Neural cell (in vitro differentiated cells): ENCODE results near the gene SUMO3. TPM values are rescaled to one million over a fixed set of nuclear protein-coding genes. Genes with fewer than 3 reads are reported as not detected.

ENCODE experiments used
- H2AFZ ChIP-seq: fragments of 200-600, 300-800 bp; sonication (generic), shearing (Covaris generic); 2 replicates; pipeline ENCODE4 v1.6.0; 2014; ENCODE audit warnings: low read depth, mild to moderate bottlenecking, antibody characterized with exemption, low read length, moderate library complexity
- H3F3A ChIP-seq: fragments of 200-600 bp; shearing (Covaris generic); 2 replicates; pipeline ENCODE4 v1.6.1; 2016; ENCODE audit warnings: mild to moderate bottlenecking, moderate library complexity, mixed read lengths, antibody characterized with exemption, low read length; ENCODE audit not compliant: insufficient read depth, poor library complexity, severe bottlenecking
- H3K27ac ChIP-seq: fragments of 200-600, 300-800 bp; sonication (generic), shearing (Covaris generic); 2 replicates; pipeline ENCODE4 v1.5.1; 2014; ENCODE audit warnings: mild to moderate bottlenecking, low read length, moderate library complexity
- H3K27me3 ChIP-seq: fragments of 300-800, 200-600 bp; sonication (generic), shearing (Covaris generic); 2 replicates; pipeline ENCODE4 v1.6.0; 2014; ENCODE audit warnings: mild to moderate bottlenecking, low read depth, low read length, moderate library complexity; ENCODE audit not compliant: insufficient read depth
- H3K36me3 ChIP-seq: fragments of 300-800, 200-600 bp; sonication (generic), shearing (Covaris generic); 2 replicates; pipeline ENCODE4 v1.5.1; 2014; ENCODE audit warnings: mild to moderate bottlenecking, antibody characterized with exemption, low read length, moderate library complexity; ENCODE audit not compliant: insufficient read depth
- H3K4me2 ChIP-seq: fragments of 300-800, 200-600 bp; sonication (generic), shearing (Covaris generic); 2 replicates; pipeline ENCODE4 v1.6.0; 2014; ENCODE audit warnings: mild to moderate bottlenecking, low read length
- H3K4me3 ChIP-seq: fragments of 300-800, 200-600 bp; sonication (generic), shearing (Covaris generic); 2 replicates; pipeline ENCODE4 v1.5.1; 2014; ENCODE audit warnings: mild to moderate bottlenecking, low read length, moderate library complexity
- H3K79me2 ChIP-seq: fragments of 200-600 bp; shearing (Covaris generic); replicated peaks from 2 replicates; pipeline ENCODE4 v1.6.0; 2014; ENCODE audit warnings: mild to moderate bottlenecking, low read length, moderate library complexity; ENCODE audit not compliant: insufficient read depth
- H3K9ac ChIP-seq: fragments of 300-800, 200-600 bp; sonication (generic), shearing (Covaris generic); 2 replicates; pipeline ENCODE4 v1.6.1; 2016; ENCODE audit warnings: mild to moderate bottlenecking, low read length, mixed read lengths
- H3K9me2 ChIP-seq: fragments of 200-600 bp; shearing (Covaris generic); 2 replicates; pipeline ENCODE4 v1.6.1; 2016; ENCODE audit warnings: mild to moderate bottlenecking, low read length, mixed read lengths; ENCODE audit not compliant: insufficient read depth
- H3K9me3 ChIP-seq: fragments of 200-600, 300-800 bp; sonication (generic), shearing (Covaris generic); 2 replicates; pipeline ENCODE4 v1.6.1; 2016; ENCODE audit warnings: mild to moderate bottlenecking, mixed run types, low read length, moderate library complexity, mixed read lengths
- H4K20me1 ChIP-seq: fragments of 200-600 bp; shearing (Covaris generic); 2 replicates; pipeline ENCODE4 v1.6.1; 2016; ENCODE audit warnings: mild to moderate bottlenecking, mixed run types; ENCODE audit not compliant: insufficient read depth
- CTCF ChIP-seq: fragments of 450-650 bp; IDR thresholded peaks from 2 replicates; pipeline ENCODE4 v1.5.1; 2014; ENCODE audit warnings: antibody characterized with exemption, mild to moderate bottlenecking, moderate library complexity; ENCODE audit not compliant: poor library complexity, severe bottlenecking
- EP300 ChIP-seq: fragments of 450-650 bp; conservative IDR thresholded peaks from 2 replicates; pipeline ENCODE4 v1.6.1; 2014; ENCODE audit warnings: antibody characterized with exemption, mild to moderate bottlenecking, moderate library complexity; ENCODE audit not compliant: poor library complexity, severe bottlenecking
- EZH2 ChIP-seq: fragments of 200-600, 300-800 bp; shearing (Covaris generic), sonication (generic); IDR thresholded peaks from 2 replicates; pipeline ENCODE4 v1.6.1; 2014; ENCODE audit warnings: antibody characterized with exemption, low read length, borderline replicate concordance, mild to moderate bottlenecking; ENCODE audit not compliant: insufficient read depth, poor library complexity, severe bottlenecking
- MXI1 ChIP-seq: fragments of 450-650 bp; conservative IDR thresholded peaks from 2 replicates; pipeline ENCODE4 v1.6.1; 2014; ENCODE audit warnings: antibody characterized with exemption, mild to moderate bottlenecking; ENCODE audit not compliant: poor library complexity, severe bottlenecking
- POLR2AphosphoS5 ChIP-seq: IDR thresholded peaks from 2 replicates; pipeline ENCODE4 v1.6.1; 2012
- RAD21 ChIP-seq: fragments of 450-650 bp; conservative IDR thresholded peaks from 2 replicates; pipeline ENCODE4 v1.6.1; 2014; ENCODE audit warnings: antibody characterized with exemption, mild to moderate bottlenecking, moderate library complexity
- REST ChIP-seq: IDR thresholded peaks from 2 replicates; pipeline ENCODE4 v1.6.1; 2012; ENCODE audit warnings: borderline replicate concordance
- SMC3 ChIP-seq: fragments of 450-650 bp; conservative IDR thresholded peaks from 2 replicates; pipeline ENCODE4 v1.6.1; 2014; ENCODE audit warnings: antibody characterized with exemption, mild to moderate bottlenecking, moderate library complexity; ENCODE audit not compliant: poor library complexity
- TAF1 ChIP-seq: IDR thresholded peaks from 2 replicates; pipeline ENCODE4 v1.6.1; 2012; ENCODE audit warnings: low read depth
- polyA plus RNA-seq: library from polyadenylated mRNA; depleted of rRNA; stranded (reverse); fragments of >200 nt; gene quantifications from 2 replicates; pipeline ENCODE4 v1.2.3, GENCODE V29; 2014

Gene SUMO3
- polyA plus RNA-seq, 1 donor from 2014 or later = 113 TPM

- Histone ChIP-seq H3K9me3 (no peaks in the 10 kb centered on the region), H3K4me3 (no peak overlapping the region), H3K9me2 (no peaks in the 10 kb centered on the region), H3K27me3 (no peaks in the 10 kb centered on the region), H3K36me3 (peaks cover 5% of the 10 kb centered on the region), H4K20me1 (peaks cover 4% of the 10 kb centered on the region), H3K27ac (no peak overlapping the region), H3K4me2 (no peak overlapping the region), H3K9ac (no peak overlapping the region), H3K79me2 (peaks cover 14% of the 10 kb centered on the region), H3F3A (no peaks in the 10 kb centered on the region), H2AFZ (no peak overlapping the region)
- TF ChIP-seq EP300 (no peak), REST (no peak), TAF1 (no peak), RAD21 (no peak), CTCF (no peak), MXI1 (no peak), SMC3 (no peak), EZH2 (no peak), POLR2AphosphoS5 (no peak)
Observed at GRCh38 chr21:44855572-44855971, 37.7 kb upstream of the SUMO3 start.

GRCh38 chr21:44854664-44855446, 37.0 kb upstream of the SUMO3 start:
- TF ChIP-seq TAF1 (no peak), EP300 (no peak), POLR2AphosphoS5 (no peak), REST (no peak), EZH2 (no peak), RAD21 (no peak), SMC3 (no peak), CTCF (no peak), MXI1 (no peak)
- Histone ChIP-seq H3F3A (no peaks in the 10 kb centered on the region), H3K4me2 (no peak overlapping the region), H3K27ac (no peak overlapping the region), H3K36me3 (peaks cover 5% of the 10 kb centered on the region), H2AFZ (no peak overlapping the region), H3K9me3 (no peaks in the 10 kb centered on the region), H3K79me2 (peaks cover 10% of the 10 kb centered on the region), H4K20me1 (peaks cover 4% of the 10 kb centered on the region), H3K4me3 (no peak overlapping the region), H3K27me3 (no peaks in the 10 kb centered on the region), H3K9me2 (no peaks in the 10 kb centered on the region), H3K9ac (no peak overlapping the region)
